ENCODE results near the gene CHCHD10.

The CHCHD10 gene

GRCh38 chr22:23767673-23768548 lies at the start of gene CHCHD10:
TSS of gene CHCHD10 (minus strand) at chr22:23767972. CDS start at chr22:23767874, 98 bp downstream.
- DNase-seq (ENCODE audit: low read depth, low spot score) = peak; percentile 92

- DNase-seq (ENCODE audit: low read depth, low spot score) = no peak
Measured at GRCh38 chr22:23817146-23817545, 49.4 kb upstream of the CHCHD10 start.

GRCh38 chr22:23816156-23816976 lies 48.6 kb upstream of the CHCHD10 start:
- peak; percentile 36 for DNase-seq (ENCODE audit: low read depth, low spot score)

GRCh38 chr22:23815541-23816155 lies 47.9 kb upstream of the CHCHD10 start:
- DNase-seq (ENCODE audit: low read depth, low spot score) = no peak

GRCh38 chr22:23812378-23812777 lies 44.6 kb upstream of the CHCHD10 start:
- DNase-seq (ENCODE audit: low read depth, low spot score) = no peak

GRCh38 chr22:23806837-23807236 lies 39.1 kb upstream of the CHCHD10 start:
- DNase-seq (ENCODE audit: low read depth, low spot score) = no peak

- DNase-seq (ENCODE audit: low read depth, low spot score) = peak; percentile 44
Measured at GRCh38 chr22:23804781-23805291, 37.1 kb upstream of the CHCHD10 start.

GRCh38 chr22:23803001-23803819 lies 35.4 kb upstream of the CHCHD10 start:
- DNase-seq (ENCODE audit: low read depth, low spot score) = no peak

GRCh38 chr22:23801886-23802377 lies 34.2 kb upstream of the CHCHD10 start:
- DNase-seq (ENCODE audit: low read depth, low spot score) = no peak

GRCh38 chr22:23801238-23801821 lies 33.6 kb upstream of the CHCHD10 start:
- no peak for DNase-seq (ENCODE audit: low read depth, low spot score)

- no peak for DNase-seq (ENCODE audit: low read depth, low spot score)
Measured at GRCh38 chr22:23800297-23801237, 32.8 kb upstream of the CHCHD10 start.

GRCh38 chr22:23796461-23796860 lies 28.7 kb upstream of the CHCHD10 start:
- DNase-seq (ENCODE audit: low read depth, low spot score) = no peak

- DNase-seq (ENCODE audit: low read depth, low spot score) = no peak
Measured at GRCh38 chr22:23793326-23793725, 25.6 kb upstream of the CHCHD10 start.

GRCh38 chr22:23791738-23792645 lies 24.2 kb upstream of the CHCHD10 start:
- DNase-seq (ENCODE audit: low read depth, low spot score) = no peak

GRCh38 chr22:23790819-23791737 lies 23.3 kb upstream of the CHCHD10 start:
- no peak for DNase-seq (ENCODE audit: low read depth, low spot score)

- DNase-seq (ENCODE audit: low read depth, low spot score) = no peak
Measured at GRCh38 chr22:23789638-23790037, 21.9 kb upstream of the CHCHD10 start.

GRCh38 chr22:23789121-23789520 lies 21.3 kb upstream of the CHCHD10 start:
- DNase-seq (ENCODE audit: low read depth, low spot score) = no peak
